ENCODE data around the gene SBK1.
A peak's percentile ranks its signal among the peaks of the same experiment; 100 is the strongest.
"Not testable (repeated sequence)": the region's sequence is repeated elsewhere in the genome, so short reads cannot be mapped to it uniquely, and the experiment has no call there.

SBK1 gene

GRCh38 chr16:28291651-28292626 lies at the start of gene SBK1:
Gene SBK1, plus strand, starts transcription at chr16:28292525. Its CDS starts 24,867 bp downstream, at chr16:28317392.
- H3K27ac ChIP-seq (ENCODE audit: low read length): peak within 1 kb of the TSS; percentile 99
- peaks cover 19% of the 10 kb centered on the region; the same call in 1 of the 2 replicates for H3K4me1 ChIP-seq (ENCODE audit: insufficient read depth, low read length)
- H3K27me3 ChIP-seq (ENCODE audit: insufficient read depth, low read length): no peaks in the 10 kb centered on the region
- H3K4me3 ChIP-seq (ENCODE audit: low read length): peak within 1 kb of the TSS; percentile 99
- no peaks in the 10 kb centered on the region for H3K9me3 ChIP-seq (ENCODE audit: insufficient read depth, low read depth, low read length)
- H3K36me3 ChIP-seq (ENCODE audit: insufficient read depth, low read depth, low read length): peaks cover 19% of the 10 kb centered on the region; the same call in 1 of the 2 replicates
- H3K9ac ChIP-seq (ENCODE audit: low read depth, low read length): peak within 1 kb of the TSS; percentile 93

DNA sequence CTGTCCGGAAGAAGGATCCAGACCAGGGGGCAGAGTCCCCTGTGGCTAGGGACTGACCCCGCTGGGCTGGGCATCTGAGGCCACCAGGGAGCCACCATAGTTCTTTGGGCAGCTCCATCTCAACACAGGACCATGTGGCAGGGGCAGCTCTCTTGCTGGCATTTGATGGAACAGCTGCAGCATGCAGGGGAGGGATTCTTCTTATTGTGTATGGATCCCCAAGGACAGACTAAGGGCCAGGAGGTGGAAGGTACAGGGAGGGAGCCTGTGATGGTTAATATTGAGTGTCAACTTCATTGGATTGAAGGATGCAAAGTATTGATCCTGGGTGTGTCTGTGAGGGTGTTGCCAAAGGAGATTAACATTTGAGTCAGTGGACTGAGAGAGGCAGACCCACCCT lies 42.8 kb upstream of the SBK1 start:
- H3K27me3 ChIP-seq (ENCODE audit: insufficient read depth, low read length); H3K4me1 ChIP-seq (ENCODE audit: insufficient read depth, low read length); H3K27ac ChIP-seq (ENCODE audit: low read length); H3K9me3 ChIP-seq (ENCODE audit: insufficient read depth, low read depth, low read length); H3K4me3 ChIP-seq (ENCODE audit: low read length); H3K36me3 ChIP-seq (ENCODE audit: insufficient read depth, low read depth, low read length); H3K9ac ChIP-seq (ENCODE audit: low read depth, low read length): not testable (repeated sequence)

DNA sequence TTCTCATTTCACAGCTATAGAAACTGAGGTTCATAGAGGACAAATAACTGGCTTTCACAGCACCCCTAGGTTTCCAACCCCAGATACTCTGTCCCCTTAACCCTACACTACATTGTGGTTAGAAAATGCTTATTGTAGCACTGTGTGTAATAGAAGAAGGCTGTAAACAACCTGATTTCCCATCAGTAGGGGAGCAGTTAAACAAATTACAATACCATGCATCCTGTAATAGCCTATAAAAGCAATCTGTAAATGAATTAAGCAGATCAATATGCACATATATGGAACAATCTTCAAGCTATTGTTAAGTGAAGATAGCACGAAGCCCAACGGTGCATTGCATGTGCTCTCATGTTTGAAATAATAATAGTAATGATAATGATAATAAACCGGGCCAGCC lies 41.3 kb upstream of the SBK1 start:
- no peak overlapping the region for H3K4me3 ChIP-seq (ENCODE audit: low read length)
- no peaks in the 10 kb centered on the region for H3K27me3 ChIP-seq (ENCODE audit: insufficient read depth, low read length)
- no peaks in the 10 kb centered on the region for H3K36me3 ChIP-seq (ENCODE audit: insufficient read depth, low read depth, low read length)
- H3K4me1 ChIP-seq (ENCODE audit: insufficient read depth, low read length): peaks cover 7% of the 10 kb centered on the region; the same call in 1 of the 2 replicates
- H3K27ac ChIP-seq (ENCODE audit: low read length): no peak overlapping the region
- no peaks in the 10 kb centered on the region for H3K9me3 ChIP-seq (ENCODE audit: insufficient read depth, low read depth, low read length)
- no peak overlapping the region for H3K9ac ChIP-seq (ENCODE audit: low read depth, low read length)

- H3K9me3 ChIP-seq (ENCODE audit: insufficient read depth, low read depth, low read length): no peaks in the 10 kb centered on the region
- no peak overlapping the region for H3K9ac ChIP-seq (ENCODE audit: low read depth, low read length)
- H3K4me1 ChIP-seq (ENCODE audit: insufficient read depth, low read length): peaks cover 8% of the 10 kb centered on the region; the same call in 1 of the 2 replicates
- no peaks in the 10 kb centered on the region for H3K36me3 ChIP-seq (ENCODE audit: insufficient read depth, low read depth, low read length)
- no peak overlapping the region for H3K4me3 ChIP-seq (ENCODE audit: low read length)
- H3K27me3 ChIP-seq (ENCODE audit: insufficient read depth, low read length): no peaks in the 10 kb centered on the region
- H3K27ac ChIP-seq (ENCODE audit: low read length): no peak overlapping the region
These were observed 38.2 kb upstream of the SBK1 start for GRCh38 chr16:28254158-28254557.

- Histone ChIP-seq H3K27me3 (ENCODE audit: insufficient read depth, low read length) (no peaks in the 10 kb centered on the region), H3K27ac (ENCODE audit: low read length) (no peak overlapping the region), H3K9me3 (ENCODE audit: insufficient read depth, low read depth, low read length) (no peaks in the 10 kb centered on the region), H3K4me3 (ENCODE audit: low read length) (no peak overlapping the region), H3K4me1 (ENCODE audit: insufficient read depth, low read length) (peaks cover 13% of the 10 kb centered on the region; the same call in 1 of the 2 replicates), H3K9ac (ENCODE audit: low read depth, low read length) (no peak overlapping the region), H3K36me3 (ENCODE audit: insufficient read depth, low read depth, low read length) (no peaks in the 10 kb centered on the region)
These were observed 36.5 kb upstream of the SBK1 start for GRCh38 chr16:28255838-28256237.

DNA sequence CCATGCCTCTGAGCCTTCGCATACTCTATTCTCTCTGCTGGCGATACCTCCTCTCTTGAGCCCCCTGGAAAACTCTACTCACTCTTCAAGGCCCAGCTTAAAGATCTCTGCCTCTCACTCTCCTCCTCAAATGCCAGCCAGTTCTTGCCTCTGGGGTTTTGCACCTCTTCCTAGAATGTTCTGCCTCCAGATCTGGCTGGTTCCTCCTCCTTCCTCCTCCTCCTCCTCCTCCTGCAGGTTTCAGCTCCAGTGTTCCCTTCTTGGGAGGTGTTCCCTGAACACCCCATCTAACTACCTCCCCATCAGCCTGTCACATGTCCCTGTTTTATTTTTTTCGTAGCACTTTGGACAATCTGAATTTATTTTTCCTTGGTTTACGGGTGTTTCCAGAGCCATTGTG lies 35.1 kb upstream of the SBK1 start:
- Histone ChIP-seq H3K27me3 (ENCODE audit: insufficient read depth, low read length) (no peaks in the 10 kb centered on the region), H3K4me1 (ENCODE audit: insufficient read depth, low read length) (peaks cover 10% of the 10 kb centered on the region; the same call in 1 of the 2 replicates), H3K9ac (ENCODE audit: low read depth, low read length) (no peak overlapping the region), H3K4me3 (ENCODE audit: low read length) (no peak overlapping the region), H3K36me3 (ENCODE audit: insufficient read depth, low read depth, low read length) (no peaks in the 10 kb centered on the region), H3K27ac (ENCODE audit: low read length) (no peak overlapping the region), H3K9me3 (ENCODE audit: insufficient read depth, low read depth, low read length) (no peaks in the 10 kb centered on the region)

DNA sequence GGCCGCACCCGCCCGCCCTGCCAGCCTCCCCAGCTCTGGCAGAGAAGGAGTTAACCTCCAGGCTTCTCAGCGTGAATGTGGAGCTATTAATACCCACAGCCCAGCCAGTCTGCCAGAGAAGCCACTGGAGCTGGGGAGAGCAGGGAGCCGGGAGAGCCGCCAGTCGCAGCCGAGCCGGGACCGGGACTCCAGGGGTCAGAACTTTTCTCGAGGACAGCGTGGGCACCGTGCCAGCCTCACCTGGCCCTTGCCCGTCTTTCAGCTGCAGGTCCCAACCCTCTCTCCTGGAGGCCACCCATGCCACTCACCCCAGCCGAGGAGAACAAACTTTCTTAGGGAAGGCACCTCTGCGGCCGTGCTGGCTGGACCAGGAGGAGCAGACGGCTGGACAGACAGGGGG lies 33.8 kb upstream of the SBK1 start:
- Histone ChIP-seq H3K36me3 (ENCODE audit: insufficient read depth, low read depth, low read length) (no peaks in the 10 kb centered on the region), H3K9me3 (ENCODE audit: insufficient read depth, low read depth, low read length) (no peaks in the 10 kb centered on the region), H3K9ac (ENCODE audit: low read depth, low read length) (peak overlapping the region; percentile 40; the same call in 1 of the 2 replicates), H3K4me1 (ENCODE audit: insufficient read depth, low read length) (peaks cover 15% of the 10 kb centered on the region; the same call in 1 of the 2 replicates), H3K4me3 (ENCODE audit: low read length) (peak overlapping the region; percentile 50; the same call in 1 of the 2 replicates), H3K27ac (ENCODE audit: low read length) (no peak overlapping the region), H3K27me3 (ENCODE audit: insufficient read depth, low read length) (no peaks in the 10 kb centered on the region)

DNA sequence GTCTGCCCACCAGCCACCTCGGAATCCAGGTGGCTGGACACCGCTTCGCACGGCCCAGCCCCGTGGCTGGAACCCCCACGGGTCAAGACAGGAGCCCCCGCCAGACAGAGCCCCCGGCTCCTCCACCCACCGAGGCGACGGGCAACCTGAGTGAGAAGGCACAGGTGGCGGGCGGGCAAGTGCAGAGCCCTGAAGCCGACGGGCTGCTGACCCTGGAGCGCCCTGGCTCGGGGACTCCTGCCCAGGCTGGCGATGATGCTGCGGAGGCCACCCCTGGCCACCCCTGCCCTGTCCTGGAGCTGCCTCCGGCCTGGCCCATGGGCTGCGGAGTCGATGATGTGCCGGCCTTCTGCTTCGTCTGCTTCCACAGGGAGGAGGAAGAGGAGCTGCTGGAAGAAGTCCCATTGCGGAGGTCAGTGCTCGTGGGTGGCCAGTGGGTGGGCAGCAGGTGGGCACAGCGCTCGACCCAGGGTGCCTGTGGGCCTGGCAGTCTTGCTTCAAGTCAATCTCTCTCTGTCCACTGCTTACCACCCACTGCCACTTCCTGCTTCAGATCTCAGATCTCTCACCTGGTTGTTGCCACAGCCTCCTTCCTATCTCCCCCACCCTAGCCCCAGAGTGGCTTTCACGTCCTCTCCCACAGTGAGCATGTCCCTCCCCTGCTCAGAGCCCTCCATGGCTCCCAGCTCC lies 33.1 kb upstream of the SBK1 start:
- Histone ChIP-seq H3K27ac (ENCODE audit: low read length) (no peak overlapping the region), H3K9ac (ENCODE audit: low read depth, low read length) (peak overlapping the region; percentile 40; the same call in 1 of the 2 replicates), H3K27me3 (ENCODE audit: insufficient read depth, low read length) (no peaks in the 10 kb centered on the region), H3K4me1 (ENCODE audit: insufficient read depth, low read length) (peaks cover 15% of the 10 kb centered on the region; the same call in 1 of the 2 replicates), H3K4me3 (ENCODE audit: low read length) (peak overlapping the region; percentile 50; the same call in 1 of the 2 replicates), H3K36me3 (ENCODE audit: insufficient read depth, low read depth, low read length) (no peaks in the 10 kb centered on the region), H3K9me3 (ENCODE audit: insufficient read depth, low read depth, low read length) (no peaks in the 10 kb centered on the region)

DNA sequence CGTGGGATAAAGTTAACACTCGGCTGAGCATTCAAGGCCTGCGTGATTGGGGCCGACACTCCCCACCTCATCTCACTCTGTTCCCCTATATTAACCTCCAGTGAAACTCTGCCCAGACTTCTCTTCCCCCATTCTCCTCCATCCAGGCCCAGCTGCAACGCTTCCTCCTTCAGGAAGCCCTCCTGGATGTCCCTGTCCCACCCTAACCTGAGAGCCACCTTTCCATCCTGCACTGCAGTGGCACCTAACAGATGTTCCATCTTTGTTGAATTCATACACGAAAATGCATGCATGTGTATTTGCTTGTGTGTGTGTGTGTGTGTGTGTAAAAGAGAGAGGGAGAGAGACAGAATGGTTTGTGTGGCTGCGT lies 32.6 kb upstream of the SBK1 start:
- Histone ChIP-seq H3K4me1 (ENCODE audit: insufficient read depth, low read length) (peaks cover 15% of the 10 kb centered on the region; the same call in 1 of the 2 replicates), H3K9ac (ENCODE audit: low read depth, low read length) (peak overlapping the region; percentile 0; the same call in 1 of the 2 replicates), H3K36me3 (ENCODE audit: insufficient read depth, low read depth, low read length) (no peaks in the 10 kb centered on the region), H3K4me3 (ENCODE audit: low read length) (peak overlapping the region; percentile 19; the same call in 1 of the 2 replicates), H3K27me3 (ENCODE audit: insufficient read depth, low read length) (no peaks in the 10 kb centered on the region), H3K9me3 (ENCODE audit: insufficient read depth, low read depth, low read length) (no peaks in the 10 kb centered on the region), H3K27ac (ENCODE audit: low read length) (no peak overlapping the region)

- peak overlapping the region; percentile 0; the same call in 1 of the 2 replicates for H3K9ac ChIP-seq (ENCODE audit: low read depth, low read length)
- no peaks in the 10 kb centered on the region for H3K27me3 ChIP-seq (ENCODE audit: insufficient read depth, low read length)
- no peaks in the 10 kb centered on the region for H3K9me3 ChIP-seq (ENCODE audit: insufficient read depth, low read depth, low read length)
- H3K36me3 ChIP-seq (ENCODE audit: insufficient read depth, low read depth, low read length): no peaks in the 10 kb centered on the region
- H3K4me3 ChIP-seq (ENCODE audit: low read length): peak overlapping the region; percentile 19; the same call in 1 of the 2 replicates
- peaks cover 15% of the 10 kb centered on the region; the same call in 1 of the 2 replicates for H3K4me1 ChIP-seq (ENCODE audit: insufficient read depth, low read length)
- no peak overlapping the region for H3K27ac ChIP-seq (ENCODE audit: low read length)
These were observed 32.1 kb upstream of the SBK1 start for GRCh38 chr16:28260193-28260592.

- H3K4me3 ChIP-seq (ENCODE audit: low read length): no peak overlapping the region
- no peaks in the 10 kb centered on the region for H3K27me3 ChIP-seq (ENCODE audit: insufficient read depth, low read length)
- no peaks in the 10 kb centered on the region for H3K9me3 ChIP-seq (ENCODE audit: insufficient read depth, low read depth, low read length)
- peaks cover 11% of the 10 kb centered on the region; the same call in 1 of the 2 replicates for H3K4me1 ChIP-seq (ENCODE audit: insufficient read depth, low read length)
- H3K9ac ChIP-seq (ENCODE audit: low read depth, low read length): no peak overlapping the region
- no peaks in the 10 kb centered on the region for H3K36me3 ChIP-seq (ENCODE audit: insufficient read depth, low read depth, low read length)
- no peak overlapping the region for H3K27ac ChIP-seq (ENCODE audit: low read length)
These were observed 30.4 kb upstream of the SBK1 start for GRCh38 chr16:28261942-28262341.

Measured in iPS-20b (cell line).